Activated CD8-positive, alpha-beta memory T cell treated with anti-CD3 and anti-CD28 coated beads, Interleukin-2, amount 50 U/mL, for 1 hour (primary cell): ENCODE data around the gene GOLT1A.

Experiments
- DNase-seq: peaks from one replicate; pipeline ENCODE4 v3.0.0-alpha.2; 2020; ENCODE audit errors: extremely low read depth

GOLT1A gene

GRCh38 chr1:204219971-204220616 lies 6.3 kb upstream of the GOLT1A start:
- no peak for DNase-seq

DNA sequence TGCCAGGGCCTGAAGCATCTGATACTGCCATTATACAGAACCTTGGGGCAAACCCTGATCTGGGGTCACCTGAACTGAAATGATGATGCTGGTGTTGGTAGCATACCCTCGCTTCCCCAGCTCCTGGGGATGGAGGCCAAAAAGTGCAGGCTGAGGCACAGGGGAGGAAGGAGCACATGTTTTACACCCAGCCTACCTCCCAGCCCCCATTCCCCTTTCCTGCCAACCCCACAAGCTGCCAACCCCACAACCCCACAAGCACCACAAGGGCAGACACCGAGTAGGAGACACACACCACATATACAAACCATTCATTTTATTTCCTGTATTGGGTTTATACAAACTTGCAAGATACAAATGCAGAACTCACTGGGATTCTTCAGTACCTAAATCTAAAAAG lies 4.8 kb upstream of the GOLT1A start:
- DNase-seq = no peak

DNA sequence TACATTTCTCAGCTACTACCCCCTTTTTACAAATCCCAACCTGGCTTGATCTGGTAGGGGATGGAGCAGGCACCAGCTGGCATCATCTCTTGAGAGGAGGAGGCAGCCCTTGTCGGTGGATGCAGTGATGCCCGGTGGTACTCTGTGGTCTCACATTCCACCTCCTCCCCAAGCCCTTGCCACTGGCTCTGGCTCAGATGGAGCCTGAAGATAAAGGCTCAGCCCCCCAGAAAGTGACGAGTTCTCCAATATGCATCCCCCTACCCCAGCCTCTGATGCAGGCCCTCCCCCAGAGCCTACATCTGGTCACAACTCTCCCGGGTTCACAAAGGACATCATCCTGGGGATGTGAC lies 3.8 kb upstream of the GOLT1A start:
- DNase-seq = no peak

- no peak for DNase-seq
These were observed 3.3 kb upstream of the GOLT1A start for GRCh38 chr1:204216880-204217647.

GRCh38 chr1:204216236-204216635 lies 2.4 kb upstream of the GOLT1A start:
- DNase-seq = no peak

DNA sequence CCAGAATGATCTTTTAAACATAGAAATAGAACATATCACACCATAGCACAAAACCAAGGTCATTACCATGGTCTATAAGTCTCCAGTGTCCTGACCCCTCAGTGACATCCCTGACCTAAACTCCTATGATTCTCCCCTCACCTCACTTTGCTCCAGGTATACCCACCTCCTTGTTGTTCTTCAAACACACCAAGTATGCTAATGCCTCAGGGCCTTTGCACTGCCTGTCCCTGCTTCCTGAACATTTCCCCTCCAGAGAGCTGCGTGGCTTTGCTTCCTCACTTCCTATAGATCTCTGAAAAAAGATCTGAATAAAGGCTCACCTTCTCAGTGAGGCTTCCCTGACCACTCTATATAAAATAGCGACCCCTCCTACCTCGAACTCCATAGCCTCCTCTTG lies 1.1 kb downstream of the GOLT1A start:
- DNase-seq = no peak

- DNase-seq = no peak
These were observed 2.7 kb downstream of the GOLT1A start for GRCh38 chr1:204211046-204211445.

DNA sequence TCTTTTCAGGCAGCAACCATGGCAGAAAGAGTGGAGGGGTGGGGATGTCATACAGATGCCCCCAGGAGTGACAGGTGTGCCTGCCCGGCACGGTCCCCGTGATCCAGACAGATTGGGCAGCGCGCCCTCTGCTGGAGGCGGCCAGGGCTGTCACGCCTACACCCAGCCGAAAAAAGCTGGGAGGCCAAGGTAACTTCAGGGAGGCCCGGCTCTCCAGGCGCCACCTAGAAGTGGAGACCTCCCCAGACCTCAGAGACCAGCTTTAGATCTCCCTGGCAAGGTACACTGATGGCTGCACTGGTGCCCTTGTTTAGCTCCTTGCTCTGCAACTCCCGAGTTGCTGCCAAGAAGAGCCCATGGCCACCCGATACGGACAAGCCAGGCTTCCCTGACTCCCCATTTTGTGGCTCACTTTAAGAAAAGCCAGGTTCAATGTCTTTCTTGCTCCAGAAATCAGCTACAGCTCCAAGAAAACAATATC lies 6.6 kb downstream of the GOLT1A start:
- peak; percentile 22 for DNase-seq

- no peak for DNase-seq
These were observed 7.7 kb downstream of the GOLT1A start for GRCh38 chr1:204206121-204206520.

DNA sequence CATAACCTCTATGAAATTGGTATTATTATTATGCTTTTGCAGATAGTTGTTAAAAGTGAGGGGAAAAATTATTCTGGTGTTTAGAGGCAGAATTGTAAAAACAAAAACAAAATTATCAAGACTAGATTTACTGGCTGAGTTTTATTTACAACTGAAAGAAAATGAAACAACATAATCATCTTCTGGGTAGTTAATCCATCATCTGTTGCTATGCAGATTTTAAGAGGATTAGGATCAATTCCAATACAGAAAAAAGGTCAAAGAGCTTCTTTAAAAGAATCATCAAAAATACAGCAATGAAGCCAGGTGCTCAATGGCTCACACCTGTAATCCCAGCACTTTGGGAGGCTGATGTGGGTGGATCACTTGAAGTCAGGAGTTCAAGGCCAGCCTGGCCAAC lies 8.3 kb downstream of the GOLT1A start:
- DNase-seq = no peak

DNA sequence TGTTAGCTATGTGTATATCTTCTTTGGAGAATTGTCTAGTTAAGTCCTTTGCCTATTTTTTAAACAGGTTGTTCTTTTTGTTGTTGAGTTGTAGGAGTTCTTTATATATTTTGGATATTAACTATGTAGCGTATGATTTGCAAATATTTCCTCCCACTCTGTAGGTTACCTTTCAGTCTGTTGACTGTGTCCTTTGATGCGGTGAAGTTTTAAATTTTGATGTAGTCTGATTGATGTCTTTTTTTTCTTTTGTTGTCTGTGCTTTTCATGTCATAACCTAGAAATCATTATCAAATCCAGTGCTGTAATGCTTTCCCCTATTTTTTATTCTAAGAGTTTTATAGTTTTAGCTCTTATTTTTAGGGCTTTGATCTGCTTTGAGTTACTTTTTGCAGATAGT lies 8.8 kb downstream of the GOLT1A start:
- DNase-seq = no peak

DNA sequence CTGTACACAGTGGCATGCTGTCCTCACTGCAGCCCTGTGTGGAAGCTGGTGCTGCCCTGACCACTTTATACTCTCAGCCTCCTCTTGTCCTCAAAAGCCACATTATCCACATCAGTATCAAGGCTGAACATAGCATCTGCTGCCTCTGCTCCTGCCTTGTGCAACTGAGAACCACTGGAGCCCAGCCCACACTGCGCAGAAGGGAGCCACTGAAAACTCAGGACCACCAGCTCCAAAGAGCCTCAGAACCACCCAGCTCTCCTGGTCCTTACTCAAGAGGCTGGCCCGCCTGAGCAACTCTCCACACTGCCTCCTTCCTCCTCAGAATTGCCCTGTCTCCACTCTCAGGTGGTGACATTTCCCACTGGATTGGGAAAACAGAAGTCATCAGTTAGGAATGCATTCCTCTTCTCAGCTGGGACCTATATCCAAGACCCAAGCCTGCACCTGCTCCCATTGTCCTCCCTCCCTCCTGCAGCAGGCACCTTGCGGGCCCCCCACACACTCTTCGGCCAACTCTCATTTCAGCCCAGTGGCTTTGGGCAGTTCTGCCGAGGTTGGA lies 10.5 kb downstream of the GOLT1A start:
- DNase-seq = no peak

DNA sequence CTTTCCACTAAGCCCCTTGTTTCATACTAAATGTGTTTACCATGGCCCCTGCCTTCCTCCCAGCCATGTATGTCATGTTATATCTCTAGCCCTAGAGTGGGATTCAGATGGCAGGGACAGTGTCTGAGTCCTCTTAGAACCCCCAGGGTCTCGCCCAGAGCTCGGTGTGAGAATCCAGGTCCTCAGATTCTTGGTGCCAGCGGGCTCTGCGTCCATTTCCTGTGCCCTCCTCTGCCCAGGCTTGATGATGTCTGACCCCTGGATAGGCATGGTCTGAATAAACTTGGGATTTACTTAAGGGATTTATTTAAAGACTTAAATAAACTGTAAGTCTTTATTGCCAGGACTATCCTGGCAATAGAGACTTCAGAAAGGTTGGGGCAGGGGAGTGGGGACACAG lies 11.3 kb downstream of the GOLT1A start:
- DNase-seq = no peak

- DNase-seq = no peak
These were observed 12.3 kb downstream of the GOLT1A start for GRCh38 chr1:204201348-204202040.

GRCh38 chr1:204199579-204199978 lies 14.2 kb downstream of the GOLT1A start:
- DNase-seq = no peak

DNA sequence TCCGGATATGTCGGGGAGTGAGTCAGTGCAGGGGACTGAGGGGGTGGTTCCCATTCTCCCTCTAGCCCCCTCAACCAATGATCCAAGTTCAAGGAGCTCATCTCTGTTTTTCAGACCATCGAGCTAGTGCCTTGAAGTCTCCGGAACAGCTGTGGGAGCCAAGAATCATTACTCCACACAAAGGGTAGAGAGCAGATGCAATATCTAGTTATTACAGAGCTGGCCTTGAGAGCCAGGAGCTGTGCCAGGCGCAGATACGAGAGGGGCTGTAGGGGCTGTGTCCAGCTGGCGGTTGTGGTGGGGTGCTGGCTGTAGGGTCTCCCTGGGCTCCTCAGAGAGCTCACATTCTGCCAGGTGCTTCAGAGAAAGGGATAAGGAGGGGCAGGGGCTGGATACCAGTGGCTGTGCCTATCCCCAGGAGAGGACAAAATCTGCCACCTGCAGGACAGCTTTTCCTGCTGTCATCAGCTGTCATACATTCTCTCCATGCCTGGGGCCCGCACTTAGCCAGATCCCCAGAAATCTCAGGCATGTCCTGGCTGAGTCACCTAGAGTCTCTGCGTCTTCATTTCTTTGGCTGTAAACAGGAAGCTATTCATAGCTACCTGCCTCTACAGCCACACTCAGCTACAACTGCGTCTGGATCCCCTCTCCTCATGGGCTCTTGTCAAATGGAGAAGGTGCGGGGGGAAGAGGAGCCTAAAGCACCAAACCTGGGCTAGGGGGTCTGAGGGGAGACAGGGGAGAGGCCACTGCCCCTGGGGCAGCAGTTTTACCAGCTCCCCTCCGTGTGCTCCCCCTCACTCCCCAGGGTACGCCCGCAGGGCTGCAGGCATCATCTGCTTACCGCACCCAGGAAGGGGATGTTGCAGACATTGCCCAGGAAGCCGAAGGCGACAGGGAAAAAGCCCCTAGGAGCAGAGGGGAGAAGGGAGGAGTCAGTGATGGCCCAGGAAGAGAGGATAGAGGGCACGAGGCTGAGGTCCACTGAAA lies 15.1 kb downstream of the GOLT1A start:
- DNase-seq = no peak

- DNase-seq = no peak
These were observed 16.7 kb downstream of the GOLT1A start for GRCh38 chr1:204197068-204197467.

DNA sequence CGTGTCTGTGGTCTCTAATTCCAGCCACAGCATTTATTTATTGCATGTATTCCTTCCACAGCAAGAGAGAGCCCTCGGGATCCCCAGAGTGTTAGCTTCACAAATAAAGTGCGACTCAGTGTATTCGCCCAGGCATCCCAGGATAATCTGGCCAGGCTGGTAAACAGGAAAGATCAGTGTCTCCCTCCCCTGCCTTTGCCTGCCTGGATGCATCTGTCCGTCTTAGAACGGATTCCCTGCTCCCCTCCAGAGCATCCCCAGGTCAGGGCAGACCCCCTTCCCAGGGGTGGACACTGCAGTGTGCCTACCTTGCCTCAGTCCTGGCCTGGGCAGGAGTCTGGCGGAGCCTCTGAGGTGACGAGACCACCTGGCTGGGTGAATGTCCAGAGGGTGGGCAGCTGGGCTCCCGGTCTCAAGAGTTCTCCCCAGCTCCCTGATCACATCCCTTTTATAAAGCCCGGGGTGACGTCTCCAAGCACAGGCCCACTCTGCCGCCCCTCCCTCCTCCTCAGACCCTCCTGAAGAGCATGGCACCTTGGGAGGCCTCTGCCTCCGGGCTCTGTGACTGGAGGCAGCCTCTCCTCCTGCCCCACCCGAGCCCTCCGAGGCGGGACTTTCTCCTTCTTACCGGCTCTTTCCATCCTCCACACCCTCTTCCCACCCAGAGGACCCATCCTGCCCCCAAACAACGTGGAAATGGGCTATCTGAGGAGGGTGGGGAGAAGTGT lies 17.6 kb downstream of the GOLT1A start, which contains the start of gene KISS1:
Gene KISS1, minus strand, starts transcription at position 424 of the 728 bp plus-strand sequence. CDS start 3,615 bp downstream, outside the sequence.
- DNase-seq = no peak

- DNase-seq = no peak
These were observed 19.0 kb downstream of the GOLT1A start for GRCh38 chr1:204194771-204195170.

- DNase-seq = no peak
These were observed 19.7 kb downstream of the GOLT1A start for GRCh38 chr1:204194080-204194479.
